SKM-1 treated with dmso at 0.1 percent for 144 hours (cell line): ENCODE measurements around the gene PFN1.

Experiments
- DNase-seq: peaks from one replicate; lab custom pipeline; 2025; ENCODE audit not compliant: unreplicated experiment; lab: John Stamatoyannopoulos, UW

Gene PFN1

DNA sequence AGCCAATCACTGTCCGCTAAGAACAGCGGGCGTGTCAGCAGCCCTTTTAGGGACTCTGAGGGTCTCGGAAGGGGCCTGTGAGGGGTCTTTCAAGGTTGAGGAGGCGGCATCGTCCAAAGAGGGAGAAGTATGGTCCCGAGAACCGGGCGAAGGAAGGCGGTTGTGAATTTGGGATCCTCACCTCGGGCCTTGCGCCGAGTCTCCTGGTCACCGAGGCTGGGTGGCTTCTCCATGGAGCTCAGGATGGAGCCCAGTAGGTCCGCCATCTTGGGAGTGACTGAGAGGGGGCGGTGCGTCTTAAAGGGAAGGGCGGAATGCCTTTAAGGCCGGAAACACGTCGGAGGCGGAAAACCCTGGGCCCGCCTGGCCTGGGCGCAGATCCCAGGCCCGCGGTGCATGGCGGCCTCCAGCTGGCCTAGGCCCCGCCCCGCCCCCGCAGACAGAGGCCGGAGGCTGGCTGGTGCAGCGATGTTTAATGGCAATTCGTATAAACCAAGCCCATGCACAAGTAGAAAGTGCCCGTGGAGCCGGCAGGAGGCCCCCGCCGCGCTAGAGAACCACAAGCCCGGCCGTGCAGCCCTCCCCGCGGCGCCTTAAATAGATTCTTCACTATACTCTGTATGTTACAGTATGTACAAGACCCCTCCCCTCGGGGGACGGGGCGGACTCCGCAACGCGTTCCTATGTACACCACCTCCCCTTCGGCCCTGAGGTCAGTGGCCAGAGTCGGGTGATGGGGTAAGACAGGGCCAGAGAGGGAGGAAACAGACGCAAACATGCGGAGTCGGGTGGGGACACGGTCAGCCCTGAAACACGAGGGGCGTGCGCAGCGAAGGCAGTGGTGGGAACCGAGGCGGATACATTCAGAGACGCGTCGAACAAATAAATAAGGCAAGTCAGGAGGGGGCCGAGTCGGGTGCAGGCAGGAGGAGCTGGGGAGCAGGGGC is 19.5 kb upstream of the PFN1 start, which contains the start of gene SPAG7:
TSS of gene SPAG7 (minus strand) at position 279 of the 947 bp plus-strand sequence. CDS start at position 266, 13 bp downstream.
- peak; percentile 58 for DNase-seq

DNA sequence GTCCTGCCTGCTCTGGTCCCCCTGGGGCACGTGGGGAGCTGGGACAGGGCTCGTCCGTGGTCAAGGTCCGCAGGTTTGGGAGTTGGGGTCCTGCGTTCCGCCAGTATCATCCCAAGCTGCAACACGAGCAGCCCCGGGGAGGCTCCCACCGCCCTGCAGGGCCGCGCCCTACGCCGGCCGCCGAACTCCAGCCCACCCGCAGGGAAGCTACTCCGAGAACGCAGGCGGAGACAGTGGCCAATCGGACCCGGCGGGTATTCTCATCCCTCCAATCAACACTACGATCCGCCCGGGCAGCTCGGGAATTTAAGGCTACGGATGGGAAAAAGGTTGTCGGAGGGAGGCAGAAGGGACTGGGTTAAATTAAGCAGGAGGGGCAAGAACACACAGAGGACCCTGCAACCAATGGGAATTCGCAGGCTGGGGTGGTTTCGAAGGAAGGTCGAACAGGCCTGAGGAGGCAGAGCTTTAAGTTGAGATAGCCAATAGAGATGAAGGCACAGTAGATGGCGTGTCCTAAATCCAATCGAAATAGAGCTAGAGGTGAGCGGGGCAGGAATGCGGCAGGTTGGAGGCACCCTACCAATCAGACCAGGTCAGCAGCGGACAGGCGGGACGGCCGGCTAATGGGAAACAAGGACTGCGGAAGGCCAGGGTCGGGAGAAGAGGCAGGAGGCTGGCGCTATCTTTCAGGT is 18.7 kb upstream of the PFN1 start:
- DNase-seq, result peak; percentile 93

DNA sequence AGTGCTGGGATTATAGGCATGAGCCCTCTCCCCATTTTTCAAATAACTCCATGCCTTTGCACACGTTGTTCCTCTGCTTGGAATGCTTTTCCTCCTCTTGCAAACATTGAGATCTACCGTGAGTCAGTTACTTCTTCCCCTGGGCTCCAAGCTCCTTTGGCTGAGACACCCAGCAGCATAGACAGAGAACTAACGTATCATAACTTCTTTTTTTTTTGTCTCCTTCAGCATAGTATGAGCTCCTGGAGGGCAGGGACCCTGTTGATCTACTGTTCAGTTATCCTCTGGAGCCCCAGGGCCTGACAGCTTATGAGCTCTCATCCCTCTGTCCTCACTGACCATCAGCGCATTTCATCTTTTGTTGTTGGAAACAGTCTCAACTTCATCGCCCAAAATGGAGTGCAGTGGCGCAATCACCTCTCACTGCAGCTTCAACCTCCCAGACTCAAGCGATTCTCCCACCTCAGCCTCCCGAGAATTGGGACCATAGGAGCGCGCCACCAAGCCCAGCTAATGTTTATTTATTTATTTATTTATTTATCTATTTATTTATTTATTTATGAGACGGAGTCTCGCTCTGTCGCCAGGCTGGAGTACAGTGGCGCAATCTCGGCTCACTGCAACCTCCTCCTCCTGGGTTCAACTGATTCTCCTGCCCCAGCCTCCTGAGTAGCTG is 17.1 kb upstream of the PFN1 start:
- DNase-seq, result no peak

DNA sequence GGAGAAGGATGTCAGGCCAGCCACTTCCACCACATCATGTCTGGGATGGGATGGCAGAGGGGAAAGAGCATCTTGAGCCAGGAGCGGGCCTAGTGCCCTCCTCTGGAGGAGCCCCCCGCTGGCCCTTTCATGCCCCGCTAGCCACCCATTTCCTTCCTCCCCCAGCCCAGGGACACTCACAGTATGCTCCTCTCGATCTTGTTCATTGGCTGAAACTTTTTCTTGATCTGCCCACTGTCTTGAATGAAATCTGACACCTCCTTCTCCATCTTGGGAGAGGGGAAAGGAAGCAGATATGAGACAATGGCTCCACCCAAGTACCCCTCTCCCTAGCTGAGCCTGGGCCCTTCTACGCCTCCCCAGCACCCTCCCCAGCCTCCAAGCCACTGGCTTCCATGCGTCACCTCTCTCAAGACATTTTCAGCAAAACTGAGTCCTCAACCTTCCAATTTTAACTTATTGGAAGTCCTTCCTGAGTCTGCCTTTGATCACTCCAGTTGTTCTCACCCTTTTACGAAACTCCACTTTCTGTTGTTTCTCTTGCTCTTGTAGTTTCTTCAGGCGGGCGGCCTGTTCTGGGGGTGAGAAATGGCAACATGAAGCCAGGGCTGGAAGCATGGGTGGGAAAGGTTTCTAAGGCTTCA is 12.1 kb upstream of the PFN1 start:
- DNase-seq, result no peak

DNA sequence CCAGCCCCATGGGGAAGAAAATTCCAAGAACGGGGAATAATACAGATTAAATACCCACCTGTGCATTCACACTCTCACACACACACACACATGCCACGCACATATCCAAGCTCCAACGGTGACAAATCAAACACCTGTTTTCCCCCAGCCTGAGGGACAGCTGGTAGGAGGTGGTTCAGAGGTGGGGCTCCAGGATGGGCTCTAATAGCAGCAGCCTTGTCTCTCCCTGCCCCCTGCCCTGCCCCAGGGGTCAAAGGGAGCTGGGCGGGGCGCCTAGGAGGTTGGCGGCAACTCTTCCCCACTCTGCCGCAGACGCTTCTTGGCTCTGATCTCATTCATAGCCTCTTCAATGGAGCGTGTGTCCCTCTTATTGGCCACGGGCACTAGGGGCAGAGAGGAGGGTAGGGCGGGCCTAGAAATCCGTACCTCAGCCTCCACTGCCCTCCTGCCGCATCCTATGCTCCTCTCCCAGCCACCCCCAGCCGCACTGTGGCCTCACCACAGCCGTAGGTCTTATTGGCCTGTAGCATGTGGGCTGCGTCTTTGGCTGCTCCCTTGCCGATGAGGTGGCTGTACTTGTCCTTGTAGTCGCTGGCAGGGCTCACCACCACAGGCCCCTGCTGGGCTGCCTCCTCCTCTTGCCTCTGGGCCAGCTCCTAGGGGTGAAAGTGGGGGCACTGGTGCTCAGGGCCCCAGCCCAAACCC is 11.1 kb upstream of the PFN1 start:
- no peak for DNase-seq

DNA sequence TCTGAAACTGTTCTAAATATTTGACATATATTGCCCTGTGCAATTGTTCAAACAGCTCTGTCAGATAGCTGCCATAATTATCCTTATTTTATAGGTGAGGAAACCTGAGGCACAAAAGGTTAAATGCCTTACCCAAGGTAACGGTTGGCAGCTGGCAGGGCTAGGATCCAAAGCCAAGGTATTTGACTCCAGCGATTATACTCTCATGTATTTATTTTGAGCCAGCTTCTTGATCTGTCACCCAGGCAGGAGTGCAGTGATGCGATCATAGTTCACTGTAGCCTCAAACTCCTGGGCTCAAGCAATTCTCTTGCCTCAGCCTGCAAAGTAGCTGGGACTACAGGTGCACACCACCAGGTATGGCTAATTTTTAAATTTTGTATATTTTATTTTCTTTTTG is 9.8 kb upstream of the PFN1 start:
- no peak for DNase-seq

DNA sequence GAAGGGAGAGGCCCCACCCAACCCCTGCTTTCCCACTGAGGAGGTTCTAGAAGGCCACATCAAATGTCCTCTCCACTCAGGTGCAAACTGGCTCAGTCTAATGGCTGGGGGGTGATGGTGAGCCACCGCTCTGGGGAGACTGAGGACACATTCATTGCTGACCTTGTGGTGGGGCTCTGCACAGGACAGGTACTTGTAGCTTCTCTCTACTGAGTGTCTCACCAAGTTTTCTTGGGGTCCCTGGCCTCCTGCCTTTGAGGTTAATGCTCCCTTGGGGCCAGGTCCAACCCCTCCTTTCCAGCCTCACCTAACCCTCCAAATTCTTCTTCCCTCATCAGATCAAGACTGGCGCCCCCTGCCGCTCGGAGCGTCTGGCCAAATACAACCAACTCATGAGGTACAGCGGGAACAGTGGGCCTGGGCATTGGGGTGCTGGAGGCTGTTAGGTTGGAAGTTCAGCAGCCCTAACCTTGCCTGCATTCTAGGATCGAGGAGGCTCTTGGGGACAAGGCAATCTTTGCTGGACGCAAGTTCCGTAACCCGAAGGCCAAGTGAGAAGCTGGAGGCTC is 8.2 kb upstream of the PFN1 start:
- DNase-seq, result no peak

DNA sequence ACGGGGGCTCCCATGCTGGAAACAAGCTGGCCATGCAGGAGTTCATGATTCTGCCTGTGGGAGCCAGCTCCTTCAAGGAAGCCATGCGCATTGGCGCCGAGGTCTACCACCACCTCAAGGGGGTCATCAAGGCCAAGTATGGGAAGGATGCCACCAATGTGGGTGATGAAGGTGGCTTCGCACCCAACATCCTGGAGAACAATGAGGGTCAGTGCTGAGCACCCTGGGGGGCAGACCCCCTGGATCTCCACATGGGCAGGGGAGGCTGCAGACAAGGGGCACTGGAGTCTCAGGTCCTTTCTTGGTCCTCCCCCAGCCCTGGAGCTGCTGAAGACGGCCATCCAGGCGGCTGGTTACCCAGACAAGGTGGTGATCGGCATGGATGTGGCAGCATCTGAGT is 6.8 kb upstream of the PFN1 start:
- no peak for DNase-seq

DNA sequence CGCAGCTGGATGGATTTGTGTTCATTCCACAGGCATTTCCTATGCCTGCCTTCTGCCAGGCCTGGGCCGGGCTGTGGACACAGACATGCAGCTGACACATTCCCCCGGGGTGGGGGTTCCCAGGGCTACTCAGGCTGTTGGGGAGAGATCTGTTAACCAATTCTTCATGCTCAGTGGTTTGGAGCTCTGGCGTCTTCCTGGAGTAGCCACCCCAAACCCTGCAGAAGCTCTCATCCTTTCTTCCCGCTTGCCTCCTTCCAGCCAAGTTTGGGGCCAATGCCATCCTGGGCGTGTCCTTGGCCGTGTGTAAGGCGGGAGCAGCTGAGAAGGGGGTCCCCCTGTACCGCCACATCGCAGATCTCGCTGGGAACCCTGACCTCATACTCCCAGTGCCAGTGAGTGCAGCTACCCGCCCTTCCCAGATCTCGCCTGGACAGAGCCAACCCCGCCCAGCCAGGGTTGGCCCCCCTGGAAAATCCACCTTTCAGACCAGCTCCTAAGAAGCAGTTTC is 5.2 kb upstream of the PFN1 start:
- no peak for DNase-seq

DNA sequence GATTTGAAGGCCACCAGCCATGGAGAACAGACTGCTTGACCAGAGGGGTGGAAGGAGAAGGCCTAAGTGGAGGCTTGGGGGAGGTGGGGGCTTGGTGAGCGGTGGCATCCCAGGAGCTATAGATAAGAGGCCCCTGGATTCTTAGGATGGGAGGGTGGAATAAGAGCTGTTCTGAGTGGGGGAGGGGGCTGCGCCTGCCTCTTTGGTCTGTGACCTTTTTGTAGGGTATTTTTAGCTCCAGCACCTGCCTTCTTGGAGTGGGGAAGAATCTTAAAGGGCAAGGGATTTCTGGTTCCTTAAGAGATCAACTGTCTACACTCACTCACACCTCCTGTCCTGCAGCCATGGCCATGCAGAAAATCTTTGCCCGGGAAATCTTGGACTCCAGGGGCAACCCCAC is 3.2 kb upstream of the PFN1 start:
- no peak for DNase-seq

DNA sequence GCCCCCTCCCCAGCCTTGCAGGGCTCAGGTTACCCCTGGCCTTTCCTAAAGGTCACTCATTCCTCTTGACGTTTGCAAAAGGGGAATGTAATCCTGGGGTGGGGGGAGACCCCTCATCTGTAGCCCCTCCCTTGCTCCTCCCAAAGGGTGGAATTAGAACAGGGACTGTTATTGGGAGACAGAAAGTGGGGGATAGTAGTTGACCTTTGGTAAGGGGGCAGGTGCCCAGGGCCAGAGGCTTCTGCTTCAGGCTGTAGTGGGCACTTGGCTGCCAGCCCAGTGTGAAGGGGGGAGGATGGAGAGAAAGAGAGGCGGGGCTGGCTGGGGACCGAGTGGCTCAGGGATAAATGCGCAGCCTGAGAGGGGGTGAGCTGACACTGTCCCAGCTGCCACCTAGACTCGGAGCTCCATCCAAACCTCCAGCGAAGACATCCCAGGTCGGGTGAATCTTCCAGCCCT is 2.4 kb upstream of the PFN1 start, which contains the start of gene ENO3:
TSS of gene ENO3 (plus strand) at position 374 of the 459 bp plus-strand sequence. CDS start 711 bp downstream, outside the sequence.
- DNase-seq, result no peak

DNA sequence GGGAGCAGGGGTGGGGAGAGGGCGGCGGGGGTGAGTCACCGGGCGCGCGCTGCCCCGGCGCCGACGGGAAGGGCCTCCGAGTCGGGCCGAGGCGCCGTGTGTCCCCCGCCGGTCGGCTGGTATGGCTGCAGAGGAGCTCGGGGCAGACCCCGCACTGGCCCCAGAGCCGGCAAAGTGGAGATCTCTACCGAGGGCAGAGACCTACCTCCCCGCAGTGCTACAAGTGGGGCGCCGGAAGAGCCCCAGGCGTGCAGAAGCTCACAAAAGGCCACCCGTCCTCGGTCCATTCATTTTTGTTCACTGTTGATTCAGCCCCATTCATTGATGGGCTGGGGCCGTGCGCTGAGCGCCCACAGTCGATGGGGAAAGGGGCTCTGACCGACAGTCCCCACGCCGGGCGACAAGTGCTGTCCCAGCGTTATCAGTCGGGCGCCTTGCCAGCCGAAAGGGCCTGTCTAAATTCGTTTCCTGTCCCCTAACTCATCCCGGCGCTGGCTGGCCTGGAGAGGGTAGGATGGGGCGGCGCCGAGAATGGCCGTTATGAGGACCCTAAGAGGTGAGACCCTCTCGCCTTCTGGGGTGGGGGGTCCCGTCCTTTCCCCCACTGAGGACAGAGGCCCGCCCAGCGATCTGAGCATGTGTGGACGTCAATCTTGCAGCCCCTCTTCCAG is 1.9 kb upstream of the PFN1 start:
- DNase-seq, result no peak

DNA sequence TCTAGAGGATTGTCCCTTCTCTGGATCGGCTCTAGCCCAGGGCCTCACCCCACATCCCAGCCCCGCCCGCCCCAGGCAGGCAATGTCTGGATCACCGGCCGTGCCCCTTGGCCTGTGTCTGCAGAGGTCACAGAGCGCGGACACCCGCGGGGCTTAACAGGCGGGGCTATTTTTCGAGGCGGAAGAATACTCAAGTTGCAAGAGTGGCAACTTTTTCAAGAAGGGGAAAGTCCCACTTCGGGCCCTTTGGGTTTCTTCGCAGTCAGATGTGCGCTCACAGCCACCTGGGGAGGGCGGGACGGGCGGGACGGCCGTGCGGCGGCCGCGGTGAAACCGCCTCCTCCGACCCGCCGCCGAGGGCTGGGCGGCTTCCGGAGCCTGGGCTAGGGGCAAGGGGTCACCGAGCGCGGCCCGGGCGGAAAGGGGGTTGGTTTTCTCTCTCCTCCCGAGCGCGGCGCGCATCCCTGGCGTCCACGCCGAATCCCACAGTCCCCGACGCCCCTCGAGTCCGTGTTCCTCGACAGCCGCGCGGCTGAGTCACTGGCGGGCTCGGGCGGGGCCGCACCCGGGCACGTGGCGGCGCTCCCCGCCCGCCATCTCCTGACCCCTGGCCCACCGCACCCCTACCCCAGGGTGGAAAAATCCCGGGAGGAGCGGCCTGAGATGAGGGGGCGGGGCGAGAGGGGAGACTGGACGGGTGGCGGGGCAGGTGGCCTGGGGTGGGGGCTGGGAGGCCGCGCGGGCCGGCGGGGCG is 1.2 kb upstream of the PFN1 start:
- no peak for DNase-seq

DNA sequence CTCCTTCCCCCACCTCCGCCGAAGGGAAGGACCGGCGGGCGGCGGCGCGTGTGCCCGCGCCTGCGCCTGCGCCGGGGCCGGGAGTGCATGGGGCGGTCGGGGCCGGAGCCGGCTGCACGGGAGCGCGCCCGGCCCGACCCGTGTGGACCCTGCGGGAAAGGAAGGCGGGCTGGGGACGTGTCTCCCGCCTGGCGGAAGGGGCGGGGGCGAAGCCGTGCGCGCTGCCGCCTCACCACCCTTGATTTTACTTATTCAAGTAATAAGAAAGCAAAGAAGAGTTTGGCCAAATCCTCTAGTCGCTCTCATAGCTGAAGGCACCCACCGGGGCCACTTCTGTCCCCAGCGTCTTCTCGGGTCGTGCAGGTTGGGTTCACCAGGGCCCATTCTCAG is 596 bp upstream of the PFN1 start:
- no peak for DNase-seq

DNA sequence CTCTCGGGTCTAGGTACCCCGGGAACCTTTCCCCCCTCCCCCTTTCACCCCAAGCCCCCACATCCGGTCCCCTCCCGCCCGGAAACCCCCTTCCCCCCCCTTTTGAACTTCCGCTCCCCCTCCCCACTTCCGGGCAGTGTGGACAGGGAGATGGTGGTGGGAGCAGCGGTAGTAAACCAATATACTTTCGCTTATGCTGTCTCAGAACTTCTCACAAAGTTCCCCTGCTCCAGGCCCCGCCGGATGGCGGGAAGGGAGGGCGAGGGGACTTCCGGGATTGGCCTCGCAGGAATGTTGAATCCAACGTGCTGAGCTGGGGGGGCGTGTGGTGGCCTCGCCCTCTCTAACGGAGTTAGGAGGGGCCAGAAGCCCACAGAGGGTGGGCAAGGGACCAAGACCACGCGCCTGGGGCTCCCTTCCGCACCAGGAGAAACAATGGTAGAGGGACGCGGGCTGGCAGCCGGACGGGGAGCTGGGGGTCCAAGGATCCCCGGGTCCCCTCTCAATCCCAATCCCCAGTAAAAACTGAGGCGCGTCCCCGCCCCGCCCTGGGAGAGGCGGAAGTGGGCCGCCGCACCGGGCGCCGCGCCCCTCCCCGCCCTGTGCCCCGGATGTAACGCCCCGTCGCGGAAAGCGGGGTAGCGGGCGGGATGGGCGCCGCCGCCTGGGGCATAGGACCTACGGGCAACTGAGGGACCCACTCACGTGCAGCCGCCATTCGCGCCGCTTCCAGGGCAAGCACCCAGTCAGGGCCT is 742 bp downstream of the PFN1 start:
- no peak for DNase-seq

DNA sequence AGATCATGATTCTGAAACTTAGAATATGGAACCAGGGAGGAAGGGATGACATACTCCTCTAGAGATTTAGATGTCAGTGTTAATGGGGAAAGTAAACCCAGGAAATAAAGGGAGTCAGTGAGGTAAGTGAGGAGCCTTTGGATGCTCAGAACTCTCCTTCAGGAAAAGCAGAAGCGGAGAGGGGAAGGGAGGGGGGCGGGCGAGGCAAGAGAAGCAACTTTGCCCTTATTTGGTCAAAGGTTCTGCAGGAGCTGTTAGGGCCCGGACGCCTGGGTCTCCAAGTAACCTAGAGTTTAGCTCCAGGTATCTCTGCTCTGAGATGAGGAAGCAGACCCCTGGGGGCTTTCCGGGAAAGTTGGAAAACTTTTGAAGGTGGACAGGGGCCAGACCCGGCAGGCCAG is 1.3 kb downstream of the PFN1 start:
- DNase-seq, result no peak

DNA sequence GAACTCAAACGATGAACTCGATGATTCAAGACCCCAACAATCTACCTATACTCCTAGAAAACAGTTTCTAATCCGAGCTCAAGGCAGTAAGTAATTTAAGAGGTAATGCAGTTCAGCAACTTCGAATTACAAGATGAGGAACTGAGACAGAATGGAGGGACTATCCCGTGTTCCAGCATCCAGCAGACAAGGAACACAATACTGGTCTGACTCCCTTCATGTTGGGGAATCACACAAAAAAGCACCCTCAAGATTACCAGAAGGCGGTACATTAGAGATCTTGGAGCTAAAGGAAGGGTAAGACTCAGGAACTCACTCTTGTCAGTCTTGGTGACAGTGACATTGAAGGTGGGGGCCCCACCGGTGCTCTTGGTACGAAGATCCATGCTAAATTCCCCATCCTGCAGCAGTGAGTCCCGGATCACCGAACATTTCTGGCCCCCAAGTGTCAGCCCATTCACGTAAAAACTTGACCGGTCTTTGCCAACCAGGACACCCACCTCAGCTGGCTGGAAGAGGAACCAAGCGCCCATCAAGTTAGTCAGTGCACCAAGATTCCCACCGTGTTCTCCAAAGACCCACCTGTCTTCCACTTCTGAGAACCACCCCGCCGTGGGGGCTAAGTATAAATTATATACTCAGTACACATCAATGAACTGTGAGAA is 1.9 kb downstream of the PFN1 start:
- no peak for DNase-seq
